ENCODE results near the gene KCNH6.

The KCNH6 gene

GRCh38 chr17:63542218-63542545 lies 19.0 kb downstream of the KCNH6 start:
- Histone ChIP-seq H3K27me3 (ENCODE audit: insufficient read depth, low read length, poor library complexity, severe bottlenecking) (no peaks in the 10 kb centered on the region), H3K4me3 (ENCODE audit: low read length, poor library complexity, severe bottlenecking) (no peak overlapping the region), H3K9me3 (ENCODE audit: insufficient read depth, low read depth, low read length) (no peaks in the 10 kb centered on the region), H3K9ac (ENCODE audit: low read depth, low read length, poor library complexity, severe bottlenecking) (no peak overlapping the region), H3K4me2 (ENCODE audit: low read depth, low read length, poor library complexity, severe bottlenecking) (no peak overlapping the region), H4K20me1 (ENCODE audit: insufficient read depth, low read length, poor library complexity, severe bottlenecking) (no peaks in the 10 kb centered on the region), H3F3A (ENCODE audit: low read depth) (no peaks in the 10 kb centered on the region), H3K36me3 (ENCODE audit: insufficient read depth, low read length) (no peaks in the 10 kb centered on the region), H3K9me2 (replicated peaks; ENCODE audit: low read depth, low read length) (no peaks in the 10 kb centered on the region), H3K79me2 (ENCODE audit: insufficient read depth, low read length) (no peaks in the 10 kb centered on the region), H2AFZ (ENCODE audit: low read length) (no peak overlapping the region), H3K4me1 (ENCODE audit: insufficient read depth, low read length, poor library complexity, severe bottlenecking) (peaks cover 36% of the 10 kb centered on the region)
- no peak for TF ChIP-seq CTCF (conservative IDR thresholded peaks at IDR 0.05; ENCODE audit: low read length)
- TF ChIP-seq EZH2phosphoT487 (IDR thresholded peaks at IDR 0.05; ENCODE audit: borderline replicate concordance) = no peak

- Histone ChIP-seq H3F3A (ENCODE audit: low read depth) (no peaks in the 10 kb centered on the region), H3K79me2 (ENCODE audit: insufficient read depth, low read length) (no peaks in the 10 kb centered on the region), H4K20me1 (ENCODE audit: insufficient read depth, low read length, poor library complexity, severe bottlenecking) (no peaks in the 10 kb centered on the region), H2AFZ (ENCODE audit: low read length) (no peak overlapping the region), H3K4me1 (ENCODE audit: insufficient read depth, low read length, poor library complexity, severe bottlenecking) (peaks cover 36% of the 10 kb centered on the region), H3K4me3 (ENCODE audit: low read length, poor library complexity, severe bottlenecking) (no peak overlapping the region), H3K27me3 (ENCODE audit: insufficient read depth, low read length, poor library complexity, severe bottlenecking) (no peaks in the 10 kb centered on the region), H3K9ac (ENCODE audit: low read depth, low read length, poor library complexity, severe bottlenecking) (no peak overlapping the region), H3K36me3 (ENCODE audit: insufficient read depth, low read length) (no peaks in the 10 kb centered on the region), H3K9me3 (ENCODE audit: insufficient read depth, low read depth, low read length) (no peaks in the 10 kb centered on the region), H3K4me2 (ENCODE audit: low read depth, low read length, poor library complexity, severe bottlenecking) (no peak overlapping the region), H3K9me2 (replicated peaks; ENCODE audit: low read depth, low read length) (no peaks in the 10 kb centered on the region)
- TF ChIP-seq EZH2phosphoT487 (IDR thresholded peaks at IDR 0.05; ENCODE audit: borderline replicate concordance) (no peak), CTCF (conservative IDR thresholded peaks at IDR 0.05; ENCODE audit: low read length) (no peak)
These were observed 20.0 kb downstream of the KCNH6 start for GRCh38 chr17:63542942-63543821.

- Histone ChIP-seq H2AFZ (ENCODE audit: low read length) (no peak overlapping the region), H3K4me3 (ENCODE audit: low read length, poor library complexity, severe bottlenecking) (no peak overlapping the region), H3K4me2 (ENCODE audit: low read depth, low read length, poor library complexity, severe bottlenecking) (no peak overlapping the region), H3F3A (ENCODE audit: low read depth) (no peaks in the 10 kb centered on the region), H3K9me2 (replicated peaks; ENCODE audit: low read depth, low read length) (no peaks in the 10 kb centered on the region), H3K27me3 (ENCODE audit: insufficient read depth, low read length, poor library complexity, severe bottlenecking) (no peaks in the 10 kb centered on the region), H3K4me1 (ENCODE audit: insufficient read depth, low read length, poor library complexity, severe bottlenecking) (peaks cover 36% of the 10 kb centered on the region), H4K20me1 (ENCODE audit: insufficient read depth, low read length, poor library complexity, severe bottlenecking) (no peaks in the 10 kb centered on the region), H3K36me3 (ENCODE audit: insufficient read depth, low read length) (no peaks in the 10 kb centered on the region), H3K9me3 (ENCODE audit: insufficient read depth, low read depth, low read length) (no peaks in the 10 kb centered on the region), H3K79me2 (ENCODE audit: insufficient read depth, low read length) (peaks cover under 1% of the 10 kb centered on the region; the same call in 1 of the 2 replicates), H3K9ac (ENCODE audit: low read depth, low read length, poor library complexity, severe bottlenecking) (no peak overlapping the region)
- TF ChIP-seq CTCF (conservative IDR thresholded peaks at IDR 0.05; ENCODE audit: low read length) (no peak), EZH2phosphoT487 (IDR thresholded peaks at IDR 0.05; ENCODE audit: borderline replicate concordance) (no peak)
These were observed 20.8 kb downstream of the KCNH6 start for GRCh38 chr17:63543822-63544420.

Measured in Loucy (cell line).